SK-N-SH treated with all-trans-retinoic acid at 6 μM for 48 hours (cell line): ENCODE results near the gene RFESD.

Source experiments
- CSDC2 ChIP-seq: fragments of 250-450 bp; sonication (Bioruptor Pico); IDR thresholded peaks from 2 replicates; pipeline ENCODE4 v1.5.0; 2020; ENCODE audit warnings: mild to moderate bottlenecking, moderate library complexity
- ESRRG ChIP-seq: fragments of 250-450 bp; sonication (Bioruptor Pico); IDR thresholded peaks from 2 replicates; pipeline ENCODE4 v1.6.1; 2021; ENCODE audit warnings: mild to moderate bottlenecking
- GLIS3 ChIP-seq: fragments of 250-450 bp; sonication (Bioruptor Pico); IDR thresholded peaks from 2 replicates; pipeline ENCODE4 v1.5.0; 2020; ENCODE audit warnings: mild to moderate bottlenecking, moderate library complexity
- OSR1 ChIP-seq: fragments of 250-450 bp; sonication (Bioruptor Pico); IDR thresholded peaks from 2 replicates; pipeline ENCODE4 v1.8.0; 2022; ENCODE audit warnings: moderate library complexity, mild to moderate bottlenecking, inconsistent platforms
- PATZ1 ChIP-seq: fragments of 250-450 bp; sonication (Bioruptor Pico); IDR thresholded peaks from 2 replicates; pipeline ENCODE4 v1.8.0; 2020; ENCODE audit warnings: mild to moderate bottlenecking, moderate library complexity, borderline replicate concordance
- PPARA ChIP-seq: fragments of 250-450 bp; sonication (Bioruptor Pico); IDR thresholded peaks from 2 replicates; pipeline ENCODE4 v1.5.0; 2020; ENCODE audit warnings: mild to moderate bottlenecking, borderline replicate concordance
- RARB ChIP-seq: fragments of 250-450 bp; sonication (Bioruptor Pico); IDR thresholded peaks from 2 replicates; pipeline ENCODE4 v1.8.0; 2021; ENCODE audit warnings: mild to moderate bottlenecking, moderate library complexity
- TOX ChIP-seq: fragments of 250-450 bp; sonication (Bioruptor Pico); IDR thresholded peaks from 2 replicates; pipeline ENCODE4 v1.8.0; 2021; ENCODE audit warnings: mild to moderate bottlenecking, moderate library complexity, borderline replicate concordance
- ZC3H10 ChIP-seq: fragments of 250-450 bp; sonication (Bioruptor Pico); IDR thresholded peaks from 2 replicates; pipeline ENCODE4 v1.5.1; 2021; ENCODE audit warnings: mild to moderate bottlenecking, moderate library complexity
- ZFP3 ChIP-seq: fragments of 250-450 bp; sonication (Bioruptor Pico); IDR thresholded peaks from 2 replicates; pipeline ENCODE4 v1.5.0; 2020; ENCODE audit warnings: mild to moderate bottlenecking, moderate library complexity
- ZFP30 ChIP-seq: fragments of 450-650 bp; formaldehyde crosslinking; IDR thresholded peaks from 2 replicates; pipeline ENCODE4 v1.5.0; 2022; ENCODE audit warnings: mild to moderate bottlenecking, moderate library complexity
- TF ChIP-seq, protein P1 (sequence below): fragments of 250-450 bp; sonication (Bioruptor Pico); IDR thresholded peaks from 2 replicates; pipeline ENCODE4 v1.5.1; 2020; ENCODE audit warnings: low read depth, mild to moderate bottlenecking, moderate library complexity

GRCh38 chr5:95634081-95634480, 12.5 kb upstream of the RFESD start:
- TF ChIP-seq PPARA (CRISPR knock-in tag) (no peak), TOX (no peak), ZFP3 (no peak), GLIS3 (CRISPR knock-in tag) (no peak), CSDC2 (CRISPR knock-in tag) (no peak), ESRRG (CRISPR knock-in tag) (no peak), OSR1 (CRISPR knock-in tag) (no peak), ZC3H10 (no peak), PATZ1 (CRISPR knock-in tag) (no peak), ZFP30 (CRISPR knock-in tag) (no peak), RARB (CRISPR knock-in tag) (no peak)
- TF ChIP-seq, protein P1, sequence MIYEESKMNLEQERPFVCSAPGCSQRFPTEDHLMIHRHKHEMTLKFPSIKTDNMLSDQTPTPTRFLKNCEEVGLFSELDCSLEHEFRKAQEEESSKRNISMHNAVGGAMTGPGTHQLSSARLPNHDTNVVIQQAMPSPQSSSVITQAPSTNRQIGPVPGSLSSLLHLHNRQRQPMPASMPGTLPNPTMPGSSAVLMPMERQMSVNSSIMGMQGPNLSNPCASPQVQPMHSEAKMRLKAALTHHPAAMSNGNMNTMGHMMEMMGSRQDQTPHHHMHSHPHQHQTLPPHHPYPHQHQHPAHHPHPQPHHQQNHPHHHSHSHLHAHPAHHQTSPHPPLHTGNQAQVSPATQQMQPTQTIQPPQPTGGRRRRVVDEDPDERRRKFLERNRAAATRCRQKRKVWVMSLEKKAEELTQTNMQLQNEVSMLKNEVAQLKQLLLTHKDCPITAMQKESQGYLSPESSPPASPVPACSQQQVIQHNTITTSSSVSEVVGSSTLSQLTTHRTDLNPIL, result no peak
